Esophagus muscularis mucosa (tissue), 4 donors: ENCODE measurements around the gene GTF2H4. TPM values are rescaled to one million over a fixed set of nuclear protein-coding genes. Genes with fewer than 3 reads are reported as not detected.

ENCODE experiments used
- DNase-seq: peaks from one replicate; pipeline ENCODE4 v3.0.0-alpha.2; 2017; ENCODE audit errors: extremely low spot score
- H3K27ac ChIP-seq, 4 donors: fragments of 200-600 bp; sonication (generic); replicated peaks in 1 of 4; 1 replicate in 3 of 4; 2 replicates in 1 of 4; pipeline ENCODE4 v1.5.1; 2016 to 2019; ENCODE audit warnings: mild to moderate bottlenecking in 1 of 4
- H3K27me3 ChIP-seq, 4 donors: fragments of 200-600 bp; sonication (generic); one replicate each; pipeline versions ENCODE4 v1.5.1 to v1.6.0; 2016 to 2019
- H3K36me3 ChIP-seq, 4 donors: fragments of 200-600 bp; sonication (generic); one replicate each; pipeline ENCODE4 v1.5.1; 2016 to 2019
- H3K4me1 ChIP-seq, 4 donors: fragments of 200-600 bp; sonication (generic); one replicate each; pipeline ENCODE4 v1.5.1; 2016 to 2019
- H3K4me3 ChIP-seq, 4 donors: fragments of 200-600 bp; sonication (generic); 1 replicate in 2 of 4; 2 replicates in 2 of 4; pipeline ENCODE4 v1.5.1; 2016 to 2019; ENCODE audit warnings: mild to moderate bottlenecking in 4 of 4, moderate library complexity in 1 of 4
- H3K9me3 ChIP-seq, 4 donors: fragments of 200-600 bp; sonication (generic); 1 replicate in 3 of 4; 2 replicates in 1 of 4; pipeline ENCODE4 v1.5.1; 2016 to 2019
- EP300 ChIP-seq: sonication (generic); formaldehyde crosslinking; IDR thresholded peaks from one replicate; pipeline ENCODE4 v1.6.1; 2017; ENCODE audit warnings: antibody characterized with exemption
- POLR2A ChIP-seq: fragments of 450-650 bp; IDR thresholded peaks from one replicate; pipeline ENCODE4 v1.6.1; 2017; ENCODE audit warnings: antibody characterized with exemption, moderate library complexity, mild to moderate bottlenecking, low read depth
- POLR2AphosphoS5 ChIP-seq, 2 donors: sonication (generic); formaldehyde crosslinking; IDR thresholded peaks; one replicate each; pipeline ENCODE4 v1.6.1; 2017; ENCODE audit warnings: antibody characterized with exemption in 2 of 2
- WGBS: methylation state at CpG from one replicate; pipeline ENCODE4 v1.1.5; 2018; 5-methylcytosine and 5-hydroxymethylcytosine counted together
- intact Hi-C: fragments of 100-400 bp; cut with DNase I; formaldehyde crosslinking; loops from one replicate; pipeline ENCODE4 v1.15.1; 2023
- small RNA-seq, 3 donors: library from RNA; depleted of rRNA; stranded (forward); fragments of <200 nt; gene quantifications; one replicate each; pipeline ENCODE3, GENCODE V24; 2016
- total RNA-seq, 4 donors: library from RNA; depleted of rRNA; stranded (reverse); fragments of >200 nt; gene quantifications; one replicate each; pipeline versions ENCODE4 v1.1.0 to v1.2.1, GENCODE V29; 2016
- TF ChIP-seq, protein P1 (sequence below), 3 experiments: fragments of 200-600 bp in 2 of 3; fragments of 450-650 bp in 1 of 3; sonication (generic) in 2 of 3; IDR thresholded peaks; one replicate each; pipeline ENCODE4 v1.5.1; 2017 to 2019; ENCODE audit warnings: antibody characterized with exemption in 3 of 3, mild to moderate bottlenecking in 2 of 3, moderate library complexity in 1 of 3

Gene GTF2H4
- total RNA-seq, 4 donors from 2014 or later: 6.3 to 15.4 (median 8.2) TPM

DNA sequence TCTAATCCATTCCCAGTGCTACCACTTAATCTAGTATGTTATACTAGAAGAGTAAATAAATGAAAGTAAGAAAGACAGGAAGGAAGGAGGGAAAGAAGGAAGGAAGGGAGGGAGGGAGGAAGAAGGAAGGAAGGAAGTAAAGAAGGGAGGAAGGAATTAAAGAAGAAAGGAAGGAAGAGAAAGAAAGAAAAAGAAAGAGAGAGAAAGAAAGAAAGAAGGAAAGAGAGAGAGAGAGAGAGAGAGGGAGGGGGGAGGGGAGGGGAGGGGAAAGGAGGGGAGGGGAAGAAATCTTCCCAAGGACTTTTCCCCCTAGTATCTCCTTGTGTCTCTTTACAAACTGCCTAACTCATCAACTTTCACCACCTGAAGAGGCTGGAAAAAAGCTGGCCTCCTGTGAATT, 54.7 kb downstream of the GTF2H4 start:
- Histone ChIP-seq H3K4me1 (no peaks in the 10 kb centered on the region), H3K36me3 (no peaks in the 10 kb centered on the region), H3K9me3 (no peaks in the 10 kb centered on the region), H3K27me3 (peaks cover 0 to 13% (median 0%) of the 10 kb centered on the region in 4 donors), H3K27ac (no peak overlapping the region), H3K4me3 (no peak overlapping the region)
- TF ChIP-seq, protein P1, sequence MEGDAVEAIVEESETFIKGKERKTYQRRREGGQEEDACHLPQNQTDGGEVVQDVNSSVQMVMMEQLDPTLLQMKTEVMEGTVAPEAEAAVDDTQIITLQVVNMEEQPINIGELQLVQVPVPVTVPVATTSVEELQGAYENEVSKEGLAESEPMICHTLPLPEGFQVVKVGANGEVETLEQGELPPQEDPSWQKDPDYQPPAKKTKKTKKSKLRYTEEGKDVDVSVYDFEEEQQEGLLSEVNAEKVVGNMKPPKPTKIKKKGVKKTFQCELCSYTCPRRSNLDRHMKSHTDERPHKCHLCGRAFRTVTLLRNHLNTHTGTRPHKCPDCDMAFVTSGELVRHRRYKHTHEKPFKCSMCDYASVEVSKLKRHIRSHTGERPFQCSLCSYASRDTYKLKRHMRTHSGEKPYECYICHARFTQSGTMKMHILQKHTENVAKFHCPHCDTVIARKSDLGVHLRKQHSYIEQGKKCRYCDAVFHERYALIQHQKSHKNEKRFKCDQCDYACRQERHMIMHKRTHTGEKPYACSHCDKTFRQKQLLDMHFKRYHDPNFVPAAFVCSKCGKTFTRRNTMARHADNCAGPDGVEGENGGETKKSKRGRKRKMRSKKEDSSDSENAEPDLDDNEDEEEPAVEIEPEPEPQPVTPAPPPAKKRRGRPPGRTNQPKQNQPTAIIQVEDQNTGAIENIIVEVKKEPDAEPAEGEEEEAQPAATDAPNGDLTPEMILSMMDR (IDR thresholded peaks at IDR 0.05): no peak
- TF ChIP-seq POLR2AphosphoS5 (IDR thresholded peaks at IDR 0.05): no peak
- TF ChIP-seq EP300: no peak
- TF ChIP-seq POLR2A: no peak
- intact Hi-C loops: no loop called here
- no peak for DNase-seq

- Histone ChIP-seq H3K4me3 (no peak overlapping the region), H3K27ac (no peak overlapping the region), H3K9me3 (no peaks in the 10 kb centered on the region), H3K27me3 (peaks cover 0 to 13% (median 0%) of the 10 kb centered on the region in 4 donors), H3K36me3 (no peaks in the 10 kb centered on the region), H3K4me1 (no peaks in the 10 kb centered on the region)
- 69% methylated on average over 6 of the region's 6 CpGs for WGBS
- TF ChIP-seq, protein P1 (IDR thresholded peaks at IDR 0.05): no peak
- TF ChIP-seq EP300 (no peak), POLR2AphosphoS5 (IDR thresholded peaks at IDR 0.05) (no peak), POLR2A (no peak)
- DNase-seq: no peak
- intact Hi-C loops: no loop called here
These were observed 55.6 kb downstream of the GTF2H4 start for GRCh38 chr6:30963641-30964040.

Small RNAs within 50 kb of the gene (small RNA-seq; reads per million reads assigned to genes)
- 0 reads per million in 3 donors for gene RF00019

Other genes starting within 250 kb of the GTF2H4 start
- 10 to 100 TPM; 20.3 to 41.1 (median 31.1) TPM for gene DHX16, start 235.2 kb upstream of the GTF2H4 start, total RNA-seq
- 100 to 1,000 TPM in 1 of 4 donors, 10 to 100 TPM in 3; 39.5 to 104 (median 59.8) TPM for gene PPP1R18, start 221.6 kb upstream of the GTF2H4 start, total RNA-seq
- 10 to 100 TPM in 1 of 4 donors, 1 to 10 TPM in 3; 4.6 to 10.2 (median 6.2) TPM for gene NRM, start 217.2 kb upstream of the GTF2H4 start, total RNA-seq
- 10 to 100 TPM; 10.8 to 20.3 (median 13.1) TPM for gene MDC1, start 190.9 kb upstream of the GTF2H4 start, total RNA-seq
- gene TUBB, start 187.9 kb upstream of the GTF2H4 start, total RNA-seq: 100 to 1,000 TPM; 208 to 398 (median 272) TPM
- 100 to 1,000 TPM; 115 to 214 (median 166) TPM for gene FLOT1, start 165.5 kb upstream of the GTF2H4 start, total RNA-seq
- 10 to 100 TPM in 2 of 4 donors, 1 to 10 TPM in 2; 8.9 to 45.4 (median 11.0) TPM for gene IER3, start 163.7 kb upstream of the GTF2H4 start, total RNA-seq
- 10 to 100 TPM; 10.4 to 37.9 (median 23.3) TPM for gene DDR1, start 23.7 kb upstream of the GTF2H4 start, total RNA-seq
- gene VARS2, start 6.0 kb downstream of the GTF2H4 start, total RNA-seq: 10 to 100 TPM in 3 of 4 donors, 1 to 10 TPM in 1; 6.6 to 16.9 (median 12.6) TPM
- 1 to 10 TPM in 1 of 4 donors, not detected in 3; 1.1 TPM for gene SFTA2, start 24.0 kb downstream of the GTF2H4 start, total RNA-seq
- gene MUCL3, start 32.8 kb downstream of the GTF2H4 start, total RNA-seq: not detected
- 1 to 10 TPM in 1 of 4 donors, not detected in 3; 2.1 TPM for gene MUC21, start 75.5 kb downstream of the GTF2H4 start, total RNA-seq
- gene MUC22, start 102.3 kb downstream of the GTF2H4 start, total RNA-seq: not detected
- not detected for gene C6orf15, start 204.4 kb downstream of the GTF2H4 start, total RNA-seq
- 1 to 10 TPM in 3 of 4 donors, under 1 TPM in 1; 0.34 to 1.2 (median 1.1) TPM for gene PSORS1C1, start 206.6 kb downstream of the GTF2H4 start, total RNA-seq
- not detected for gene CDSN, start 212.2 kb downstream of the GTF2H4 start, total RNA-seq
- not detected for gene PSORS1C2, start 230.9 kb downstream of the GTF2H4 start, total RNA-seq
- gene CCHCR1, start 249.6 kb downstream of the GTF2H4 start, total RNA-seq: 10 to 100 TPM in 2 of 4 donors, 1 to 10 TPM in 2; 5.8 to 11.6 (median 9.4) TPM